SK-N-SH treated with all-trans-retinoic acid at 6 μM for 48 hours (cell line): Measurements from ENCODE around the gene LCP1.

Source experiments
- ATAC-seq: fragments of 200-7000 bp; cut with Tn5 transposase; 3 replicates; pipeline ENCODE4 v1.9.1; 2020; ENCODE audit warnings: mild to moderate bottlenecking, moderate library complexity
- ARNTL ChIP-seq: fragments of 450-650 bp; formaldehyde crosslinking; IDR thresholded peaks from 2 replicates; pipeline ENCODE4 v1.5.0; 2020; ENCODE audit warnings: low read depth, mild to moderate bottlenecking, moderate library complexity, borderline replicate concordance
- BACH2 ChIP-seq: fragments of 250-450 bp; sonication (Bioruptor Pico); IDR thresholded peaks from 2 replicates; pipeline ENCODE4 v1.9.0; 2021; ENCODE audit warnings: mild to moderate bottlenecking, borderline replicate concordance
- CSDC2 ChIP-seq: fragments of 250-450 bp; sonication (Bioruptor Pico); IDR thresholded peaks from 2 replicates; pipeline ENCODE4 v1.5.0; 2020; ENCODE audit warnings: mild to moderate bottlenecking, moderate library complexity
- CSRNP3 ChIP-seq: fragments of 250-450 bp; sonication (Bioruptor Pico); IDR thresholded peaks from 2 replicates; pipeline ENCODE4 v1.5.1; 2021; ENCODE audit warnings: mild to moderate bottlenecking, moderate library complexity
- ESRRG ChIP-seq: fragments of 250-450 bp; sonication (Bioruptor Pico); IDR thresholded peaks from 2 replicates; pipeline ENCODE4 v1.6.1; 2021; ENCODE audit warnings: mild to moderate bottlenecking
- GLIS3 ChIP-seq: fragments of 250-450 bp; sonication (Bioruptor Pico); IDR thresholded peaks from 2 replicates; pipeline ENCODE4 v1.5.0; 2020; ENCODE audit warnings: mild to moderate bottlenecking, moderate library complexity
- ISL1 ChIP-seq: fragments of 250-450 bp; sonication (Bioruptor Pico); IDR thresholded peaks from 2 replicates; pipeline ENCODE4 v2.1.2; 2022; ENCODE audit warnings: mild to moderate bottlenecking, moderate library complexity
- OSR1 ChIP-seq: fragments of 250-450 bp; sonication (Bioruptor Pico); IDR thresholded peaks from 2 replicates; pipeline ENCODE4 v1.8.0; 2022; ENCODE audit warnings: moderate library complexity, mild to moderate bottlenecking, inconsistent platforms
- POU6F1 ChIP-seq: fragments of 250-450 bp; sonication (Bioruptor Pico); IDR thresholded peaks from 2 replicates; pipeline ENCODE4 v1.8.0; 2021; ENCODE audit warnings: low read depth, mild to moderate bottlenecking, moderate library complexity, borderline replicate concordance
- PPARA ChIP-seq: fragments of 250-450 bp; sonication (Bioruptor Pico); IDR thresholded peaks from 2 replicates; pipeline ENCODE4 v1.5.0; 2020; ENCODE audit warnings: mild to moderate bottlenecking, borderline replicate concordance
- SNAI2 ChIP-seq: fragments of 250-450 bp; sonication (Bioruptor Pico); IDR thresholded peaks from 2 replicates; pipeline ENCODE4 v1.5.0; 2020; ENCODE audit warnings: mild to moderate bottlenecking, moderate library complexity
- TSHZ2 ChIP-seq: fragments of 250-450 bp; sonication (Bioruptor Pico); IDR thresholded peaks from 2 replicates; pipeline ENCODE4 v1.5.0; 2020; ENCODE audit warnings: mild to moderate bottlenecking, moderate library complexity
- ZC3H10 ChIP-seq: fragments of 250-450 bp; sonication (Bioruptor Pico); IDR thresholded peaks from 2 replicates; pipeline ENCODE4 v1.5.1; 2021; ENCODE audit warnings: mild to moderate bottlenecking, moderate library complexity
- ZFP3 ChIP-seq: fragments of 250-450 bp; sonication (Bioruptor Pico); IDR thresholded peaks from 2 replicates; pipeline ENCODE4 v1.5.0; 2020; ENCODE audit warnings: mild to moderate bottlenecking, moderate library complexity
- ZFP30 ChIP-seq: fragments of 450-650 bp; formaldehyde crosslinking; IDR thresholded peaks from 2 replicates; pipeline ENCODE4 v1.5.0; 2022; ENCODE audit warnings: mild to moderate bottlenecking, moderate library complexity
- ZNF565 ChIP-seq: fragments of 450-650 bp; formaldehyde crosslinking; conservative IDR thresholded peaks from 2 replicates; pipeline ENCODE4 v1.5.0; 2020; ENCODE audit warnings: low read depth, mild to moderate bottlenecking, moderate library complexity
- ZNF8 ChIP-seq: fragments of 450-650 bp; formaldehyde crosslinking; IDR thresholded peaks from 2 replicates; pipeline ENCODE4 v1.5.0; 2020; ENCODE audit warnings: mild to moderate bottlenecking, moderate library complexity
- TF ChIP-seq, protein P1 (sequence below): fragments of 250-450 bp; sonication (Bioruptor Pico); IDR thresholded peaks from 2 replicates; pipeline ENCODE4 v1.5.1; 2020; ENCODE audit warnings: low read depth, mild to moderate bottlenecking, moderate library complexity
- TF ChIP-seq, protein P2 (sequence below): fragments of 250-450 bp; sonication (Bioruptor Pico); IDR thresholded peaks from 2 replicates; pipeline ENCODE4 v1.8.0; 2020; ENCODE audit warnings: mild to moderate bottlenecking, moderate library complexity, borderline replicate concordance

Gene LCP1

DNA sequence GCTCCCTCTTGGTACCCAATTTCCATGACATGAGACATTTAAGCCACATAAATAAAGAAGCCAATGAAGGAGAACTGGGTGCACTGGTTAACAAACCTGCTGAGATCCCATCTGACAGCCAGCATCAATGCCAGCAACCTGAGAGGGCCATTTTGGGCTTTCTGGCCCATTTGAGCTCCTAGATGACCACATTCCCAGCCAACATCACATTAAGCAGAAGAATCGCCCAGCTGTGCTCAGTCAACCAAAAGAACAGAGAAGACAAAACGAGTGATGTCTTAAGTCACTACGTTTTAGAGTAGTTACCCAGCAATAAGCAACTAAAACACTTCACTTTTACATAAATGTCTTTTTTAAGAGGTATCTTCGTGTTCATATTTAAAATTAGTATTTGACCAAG lies 21.9 kb downstream of the LCP1 start:
- TF ChIP-seq ZFP3 (CRISPR knock-in tag) = no peak
- TF ChIP-seq CSDC2 = no peak
- no peak for TF ChIP-seq ZNF565 (CRISPR knock-in tag)
- TF ChIP-seq ESRRG (CRISPR knock-in tag) = no peak
- no peak for TF ChIP-seq BACH2 (CRISPR knock-in tag)
- TF ChIP-seq SNAI2 (CRISPR knock-in tag) = no peak
- no peak for TF ChIP-seq ISL1 (CRISPR knock-in tag)
- no peak for TF ChIP-seq OSR1 (CRISPR knock-in tag)
- no peak for TF ChIP-seq ZFP30 (CRISPR knock-in tag)
- no peak for TF ChIP-seq ZC3H10 (CRISPR knock-in tag)
- TF ChIP-seq ZNF8 (CRISPR knock-in tag) = no peak
- ATAC-seq = no peak

GRCh38 chr13:46158983-46159382 lies 23.0 kb downstream of the LCP1 start:
- TF ChIP-seq GLIS3 = no peak
- TF ChIP-seq ZFP3 (CRISPR knock-in tag) = no peak
- TF ChIP-seq ZNF8 (CRISPR knock-in tag) = no peak
- TF ChIP-seq, protein P1, sequence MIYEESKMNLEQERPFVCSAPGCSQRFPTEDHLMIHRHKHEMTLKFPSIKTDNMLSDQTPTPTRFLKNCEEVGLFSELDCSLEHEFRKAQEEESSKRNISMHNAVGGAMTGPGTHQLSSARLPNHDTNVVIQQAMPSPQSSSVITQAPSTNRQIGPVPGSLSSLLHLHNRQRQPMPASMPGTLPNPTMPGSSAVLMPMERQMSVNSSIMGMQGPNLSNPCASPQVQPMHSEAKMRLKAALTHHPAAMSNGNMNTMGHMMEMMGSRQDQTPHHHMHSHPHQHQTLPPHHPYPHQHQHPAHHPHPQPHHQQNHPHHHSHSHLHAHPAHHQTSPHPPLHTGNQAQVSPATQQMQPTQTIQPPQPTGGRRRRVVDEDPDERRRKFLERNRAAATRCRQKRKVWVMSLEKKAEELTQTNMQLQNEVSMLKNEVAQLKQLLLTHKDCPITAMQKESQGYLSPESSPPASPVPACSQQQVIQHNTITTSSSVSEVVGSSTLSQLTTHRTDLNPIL (CRISPR knock-in tag) = no peak
- no peak for TF ChIP-seq ZFP30 (CRISPR knock-in tag)
- no peak for TF ChIP-seq ZNF565 (CRISPR knock-in tag)
- TF ChIP-seq, protein P2, sequence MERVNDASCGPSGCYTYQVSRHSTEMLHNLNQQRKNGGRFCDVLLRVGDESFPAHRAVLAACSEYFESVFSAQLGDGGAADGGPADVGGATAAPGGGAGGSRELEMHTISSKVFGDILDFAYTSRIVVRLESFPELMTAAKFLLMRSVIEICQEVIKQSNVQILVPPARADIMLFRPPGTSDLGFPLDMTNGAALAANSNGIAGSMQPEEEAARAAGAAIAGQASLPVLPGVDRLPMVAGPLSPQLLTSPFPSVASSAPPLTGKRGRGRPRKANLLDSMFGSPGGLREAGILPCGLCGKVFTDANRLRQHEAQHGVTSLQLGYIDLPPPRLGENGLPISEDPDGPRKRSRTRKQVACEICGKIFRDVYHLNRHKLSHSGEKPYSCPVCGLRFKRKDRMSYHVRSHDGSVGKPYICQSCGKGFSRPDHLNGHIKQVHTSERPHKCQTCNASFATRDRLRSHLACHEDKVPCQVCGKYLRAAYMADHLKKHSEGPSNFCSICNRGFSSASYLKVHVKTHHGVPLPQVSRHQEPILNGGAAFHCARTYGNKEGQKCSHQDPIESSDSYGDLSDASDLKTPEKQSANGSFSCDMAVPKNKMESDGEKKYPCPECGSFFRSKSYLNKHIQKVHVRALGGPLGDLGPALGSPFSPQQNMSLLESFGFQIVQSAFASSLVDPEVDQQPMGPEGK (CRISPR knock-in tag) = no peak
- TF ChIP-seq POU6F1 (CRISPR knock-in tag) = no peak
- TF ChIP-seq OSR1 (CRISPR knock-in tag) = no peak
- no peak for TF ChIP-seq TSHZ2 (CRISPR knock-in tag)
- no peak for TF ChIP-seq CSDC2
- TF ChIP-seq SNAI2 (CRISPR knock-in tag) = no peak
- no peak for TF ChIP-seq ZC3H10 (CRISPR knock-in tag)
- TF ChIP-seq CSRNP3 (CRISPR knock-in tag) = no peak
- no peak for TF ChIP-seq ESRRG (CRISPR knock-in tag)
- TF ChIP-seq PPARA = no peak
- no peak for TF ChIP-seq ARNTL (CRISPR knock-in tag)
- TF ChIP-seq, all 23 proteins: peak for 0
- ATAC-seq = no peak

DNA sequence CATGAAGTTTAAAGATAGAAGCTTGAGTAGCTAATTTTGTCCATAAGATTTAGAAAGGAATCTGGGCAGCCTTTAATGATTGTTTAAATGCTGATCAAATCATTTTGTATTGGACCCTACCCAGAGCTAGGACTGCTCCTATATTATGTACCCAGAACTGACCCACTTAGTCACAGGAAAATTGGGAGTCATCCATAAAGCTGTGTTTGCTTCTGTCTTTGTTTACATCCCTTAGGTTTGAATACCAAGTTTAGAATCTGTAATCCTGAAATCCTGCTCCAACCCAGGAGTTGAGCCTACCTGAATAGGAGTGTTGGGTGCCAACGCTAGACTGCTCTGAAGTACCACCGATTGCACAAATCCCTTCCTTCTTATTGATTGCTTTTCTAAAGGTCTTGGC lies 23.8 kb downstream of the LCP1 start:
- TF ChIP-seq TSHZ2 (CRISPR knock-in tag) (no peak), GLIS3 (no peak)
- ATAC-seq = no peak
